Activated CD8-positive, alpha-beta memory T cell treated with anti-CD3 and anti-CD28 coated beads for 1 hour (primary cell): ENCODE results near the gene GGCT.
"Not testable (repeated sequence)": the region's sequence is repeated elsewhere in the genome, so short reads cannot be mapped to it uniquely, and the experiment has no call there.

Source experiments
- DNase-seq, 2 donors: peaks; one replicate each; pipeline ENCODE4 v3.0.0-alpha.2; 2020; ENCODE audit warnings: low read depth in 1 of 2; ENCODE audit errors: extremely low read depth in 1 of 2

GGCT gene

DNA sequence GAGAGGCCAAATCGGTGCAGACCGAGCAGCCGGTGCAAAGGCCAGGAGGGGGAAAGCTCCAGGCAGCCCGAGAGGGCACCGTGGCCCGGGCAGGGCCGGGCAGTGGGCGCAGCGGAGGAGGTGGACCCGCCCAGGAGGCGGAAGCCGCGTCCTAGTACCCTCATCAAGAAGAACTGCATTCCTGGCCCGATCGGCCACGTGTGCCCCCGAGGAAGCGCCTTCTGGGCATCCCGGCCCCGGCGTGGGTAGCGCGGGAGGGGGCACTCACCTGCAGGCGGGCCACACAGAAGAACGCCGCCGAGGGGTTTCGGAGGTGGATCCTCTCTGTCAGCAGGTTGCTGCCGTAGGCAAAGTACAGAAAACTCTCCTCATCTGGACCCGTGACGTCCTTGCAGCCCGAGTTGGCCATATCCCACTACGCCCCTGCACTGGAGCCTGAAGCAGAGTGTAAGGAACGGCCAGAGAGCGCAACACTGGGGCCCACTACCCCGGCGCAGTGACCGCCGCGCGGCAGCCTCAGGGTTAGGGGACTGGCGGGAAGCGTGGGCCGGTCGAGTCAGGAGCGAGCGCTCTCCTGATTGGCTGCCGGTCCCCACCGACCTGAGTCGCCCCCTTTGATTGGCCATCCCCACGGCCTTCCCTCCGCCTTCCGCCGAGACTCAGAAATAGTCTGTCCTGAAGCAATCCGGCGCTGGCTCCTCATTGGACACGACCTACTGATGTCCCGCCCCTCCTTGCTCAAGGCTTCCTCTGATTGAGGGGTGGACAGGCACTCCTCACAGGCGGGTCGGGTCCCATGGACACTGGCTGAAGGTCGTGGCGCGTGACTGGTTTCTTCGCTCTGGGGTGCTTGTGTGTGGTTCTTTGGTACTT is at the start of gene GGCT:
TSS of gene GGCT (minus strand) at position 529 of the 873 bp plus-strand sequence. CDS start at position 409, 120 bp downstream.
- peak; percentile 90 to 93 for DNase-seq

GRCh38 chr7:30553546-30553945 is 48.9 kb upstream of the GGCT start:
- no peak for DNase-seq

GRCh38 chr7:30553141-30553540 is 48.5 kb upstream of the GGCT start:
- DNase-seq: no peak

DNA sequence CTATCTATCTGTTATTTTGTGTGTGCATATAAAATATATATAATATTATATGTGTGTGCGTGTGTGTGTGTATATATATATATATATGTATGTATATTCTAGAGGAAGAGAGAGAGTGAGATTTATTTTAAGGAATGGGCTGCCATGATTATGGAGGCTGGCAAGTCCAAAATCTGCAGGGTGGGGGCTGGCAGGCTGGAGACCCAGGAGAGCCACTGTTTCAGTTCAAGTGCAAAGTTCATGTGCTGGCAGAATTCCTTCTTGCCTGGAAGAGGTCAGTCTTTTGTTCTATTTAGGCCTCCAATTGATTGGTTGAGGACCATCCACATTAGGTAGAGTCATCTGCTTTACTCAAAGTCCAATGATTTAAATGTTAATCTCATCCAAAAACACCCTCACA is 47.7 kb upstream of the GGCT start:
- no peak for DNase-seq

DNA sequence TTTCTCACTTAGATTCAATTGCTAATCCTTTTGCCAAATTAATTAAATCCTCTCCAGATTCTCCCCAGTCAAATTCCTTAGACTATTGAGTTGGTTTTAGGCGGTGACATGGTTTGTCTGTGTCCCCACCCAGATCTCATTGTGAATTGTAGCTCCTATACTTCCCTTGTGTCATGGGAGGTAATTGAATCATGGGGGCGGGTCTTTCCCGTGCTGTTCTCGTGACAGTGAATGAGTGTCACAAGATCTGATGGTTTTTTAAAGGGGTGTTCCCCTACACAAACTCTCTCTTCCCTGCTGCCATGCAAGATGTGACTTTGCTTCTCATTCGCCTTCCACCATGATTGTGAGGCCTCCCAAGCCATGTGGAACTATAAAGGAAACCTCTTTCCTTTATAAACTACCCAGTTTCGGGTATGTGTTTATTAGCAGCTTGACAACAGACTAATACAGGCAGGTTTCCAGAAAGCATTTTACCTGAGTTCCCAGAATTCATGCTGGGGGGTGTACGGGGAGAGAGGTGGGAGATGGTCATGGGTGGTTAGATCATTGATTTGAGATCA is 45.4 kb upstream of the GGCT start:
- no peak for DNase-seq

DNA sequence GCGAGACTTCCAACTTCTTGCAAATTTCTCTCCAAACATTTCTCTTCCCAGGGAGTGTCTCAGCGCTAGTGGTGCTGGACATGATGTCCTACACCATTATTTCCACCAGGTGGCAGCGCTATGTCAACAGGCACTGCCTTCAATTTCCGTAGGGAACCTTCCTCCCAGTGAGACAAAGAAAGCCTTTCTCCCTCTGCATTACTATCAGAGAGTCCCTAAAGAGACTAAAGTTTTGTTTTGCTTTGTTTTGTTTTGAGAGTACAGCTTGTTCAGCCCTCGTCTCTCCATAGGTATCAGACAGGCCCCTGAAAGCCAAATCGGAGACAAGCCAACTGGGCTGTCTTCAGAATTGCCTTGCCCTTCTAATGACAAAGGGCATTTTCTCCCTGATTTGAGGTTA is 44.2 kb upstream of the GGCT start:
- DNase-seq: no peak

DNA sequence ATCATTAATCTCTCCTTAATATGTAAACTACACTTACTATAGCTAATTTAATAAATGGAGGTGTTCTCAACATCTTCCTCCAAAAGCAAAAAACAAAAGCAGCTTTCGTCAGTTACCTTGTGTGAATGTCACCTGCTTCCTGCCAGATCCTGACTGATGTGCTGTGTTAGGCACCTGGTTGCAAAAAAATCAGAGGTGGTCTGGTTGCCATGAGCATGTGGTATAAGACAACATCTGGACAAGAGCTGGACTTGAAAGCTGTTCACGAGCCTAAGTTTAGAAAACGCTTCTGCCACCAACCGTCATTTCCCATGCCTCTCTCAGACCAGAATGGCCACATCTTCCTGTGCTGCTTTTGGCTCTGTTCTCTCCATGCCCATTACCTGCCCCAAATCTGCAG is 42.0 kb upstream of the GGCT start:
- DNase-seq: no peak

- no peak for DNase-seq
Observed at GRCh38 chr7:30545791-30546555, 41.3 kb upstream of the GGCT start.

DNA sequence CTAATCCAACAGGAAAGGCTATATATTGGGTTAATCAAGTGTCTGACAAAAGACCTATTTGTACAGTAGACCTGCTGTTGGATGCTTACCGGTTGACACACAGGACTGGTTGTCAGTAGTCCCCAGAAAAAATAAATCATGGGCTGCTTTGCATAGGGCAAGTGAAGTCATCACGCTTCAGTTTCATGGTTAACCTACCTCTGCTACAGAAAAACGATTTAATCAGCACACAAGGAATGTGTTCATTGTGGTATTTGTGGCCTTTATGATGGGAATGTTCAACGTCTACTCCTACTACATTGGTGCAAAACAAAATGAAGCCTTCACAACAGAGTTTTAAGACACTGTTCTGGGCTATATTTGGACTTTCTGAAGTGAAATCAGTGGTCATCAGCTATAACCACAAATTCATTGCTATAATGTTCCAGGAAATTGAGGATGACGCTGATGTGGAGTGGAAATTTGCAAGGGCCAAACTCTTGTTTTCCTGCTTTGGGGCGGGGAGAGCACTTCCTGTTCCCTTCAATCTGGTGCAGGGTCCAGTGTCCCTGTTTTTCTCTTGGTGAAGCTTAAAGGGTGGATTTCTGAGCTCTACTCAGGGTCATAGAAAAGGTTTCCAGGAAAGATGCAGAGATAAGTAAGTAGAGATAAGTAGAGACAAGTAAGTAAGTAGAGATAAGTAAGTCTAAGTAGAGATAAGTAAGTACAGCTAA is 39.3 kb upstream of the GGCT start:
- DNase-seq: no peak

GRCh38 chr7:30543115-30543514 is 38.5 kb upstream of the GGCT start:
- not testable (repeated sequence) for DNase-seq

- DNase-seq: no peak
Observed at GRCh38 chr7:30533886-30534285, 29.3 kb upstream of the GGCT start.

GRCh38 chr7:30531286-30531685 is 26.7 kb upstream of the GGCT start:
- DNase-seq: no peak

GRCh38 chr7:30530373-30530772 is 25.7 kb upstream of the GGCT start:
- no peak for DNase-seq

- DNase-seq: no peak
Observed at GRCh38 chr7:30528779-30529178, 24.1 kb upstream of the GGCT start.

- DNase-seq: not testable (repeated sequence)
Observed at GRCh38 chr7:30527297-30527696, 22.7 kb upstream of the GGCT start.

GRCh38 chr7:30526163-30526562 is 21.5 kb upstream of the GGCT start:
- no peak for DNase-seq

DNA sequence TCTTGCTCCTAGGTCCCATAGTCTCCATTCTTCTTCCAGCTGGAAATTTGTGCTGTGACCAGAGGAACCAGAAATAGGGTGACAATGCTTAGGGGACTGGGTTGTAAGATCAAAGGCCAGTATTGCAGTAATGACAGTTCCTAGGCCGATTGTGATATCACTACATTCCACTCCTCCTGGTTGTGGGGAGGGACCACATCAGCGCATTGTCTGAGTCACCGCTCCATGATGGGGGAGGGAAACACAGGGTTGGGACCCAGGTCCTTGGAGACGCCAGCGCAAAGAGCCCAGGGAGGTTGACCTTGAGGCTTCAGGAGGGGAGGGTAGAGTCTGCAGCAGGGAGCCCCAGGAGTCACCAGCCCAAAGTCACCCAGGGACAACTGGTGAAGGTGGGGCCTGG is 20.8 kb upstream of the GGCT start:
- DNase-seq: no peak

- DNase-seq: no peak
Observed at GRCh38 chr7:30524545-30524944, 19.9 kb upstream of the GGCT start.

DNA sequence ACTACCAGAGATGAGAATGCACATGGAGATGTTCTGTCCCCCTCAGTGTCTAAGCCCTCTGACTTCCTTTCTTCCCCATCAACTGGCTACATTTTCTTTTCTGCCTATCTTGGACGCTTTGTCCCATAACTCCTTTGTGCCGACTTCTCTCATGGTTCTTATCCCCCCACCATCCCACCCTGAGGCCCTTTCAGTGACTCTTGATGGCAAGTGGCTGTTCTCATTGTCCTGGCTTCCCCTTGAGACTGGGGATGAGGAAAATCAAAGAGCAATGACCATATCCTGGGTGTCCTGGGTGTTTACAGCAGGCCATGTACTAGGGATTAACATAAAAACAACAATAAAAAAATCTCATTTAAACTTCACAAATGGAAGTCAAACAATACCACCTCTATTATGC is 18.8 kb upstream of the GGCT start:
- DNase-seq: no peak

- no peak for DNase-seq
Observed at GRCh38 chr7:30522159-30522558, 17.5 kb upstream of the GGCT start.

GRCh38 chr7:30521532-30521931 is 16.9 kb upstream of the GGCT start:
- DNase-seq: no peak
